Measurements from ENCODE around the gene ZNF837.

The ZNF837 gene

DNA sequence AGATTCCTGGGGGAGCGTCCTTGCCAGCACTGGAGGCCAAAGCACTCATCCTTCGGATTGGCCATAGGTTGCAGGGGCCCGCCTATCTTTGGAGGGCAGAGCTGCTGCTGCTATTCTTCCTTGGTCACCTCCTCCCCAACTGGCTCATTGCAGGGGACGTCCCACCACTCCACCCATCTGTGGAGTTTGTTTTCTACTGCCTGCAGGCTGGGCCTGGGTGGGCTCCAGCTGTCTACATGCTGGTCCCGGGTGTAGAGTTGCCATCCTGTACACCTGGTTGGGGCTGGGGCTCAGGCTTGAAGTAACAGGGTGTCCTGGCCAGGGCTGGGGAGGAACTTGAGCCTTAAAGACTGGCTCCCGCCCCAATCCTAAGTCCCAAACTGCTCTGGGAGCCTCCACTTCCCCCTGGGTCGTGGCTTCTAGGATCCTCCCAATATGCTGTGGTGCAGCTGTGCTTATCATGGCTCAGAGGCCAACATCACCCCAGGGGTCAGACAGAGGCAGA is 16.8 kb upstream of the ZNF837 start:
- Histone ChIP-seq H3K36me3 (replicated peaks; ENCODE audit: low read depth, low read length) (peaks cover 38% of the 10 kb centered on the region), H3K4me1 (ENCODE audit: low read length) (peaks cover 11% of the 10 kb centered on the region), H2AFZ (ENCODE audit: low read depth, low read length) (no peak overlapping the region), H3K27ac (ENCODE audit: low read length) (no peak overlapping the region), H3K79me2 (ENCODE audit: low read length) (peaks cover 12% of the 10 kb centered on the region), H3K9ac (ENCODE audit: low read length) (no peak overlapping the region), H4K20me1 (ENCODE audit: insufficient read depth, low read length) (peaks cover 30% of the 10 kb centered on the region), H3K9me3 (ENCODE audit: insufficient read depth, low read length) (no peaks in the 10 kb centered on the region), H3K4me3 (ENCODE audit: low read length) (no peak overlapping the region), H3K4me2 (ENCODE audit: low read length) (no peak overlapping the region), H3K27me3 (ENCODE audit: low read depth, low read length) (no peaks in the 10 kb centered on the region)
- no peak for TF ChIP-seq EZH2phosphoT487 (IDR thresholded peaks at IDR 0.05; ENCODE audit: low read depth)
- TF ChIP-seq, protein P1, sequence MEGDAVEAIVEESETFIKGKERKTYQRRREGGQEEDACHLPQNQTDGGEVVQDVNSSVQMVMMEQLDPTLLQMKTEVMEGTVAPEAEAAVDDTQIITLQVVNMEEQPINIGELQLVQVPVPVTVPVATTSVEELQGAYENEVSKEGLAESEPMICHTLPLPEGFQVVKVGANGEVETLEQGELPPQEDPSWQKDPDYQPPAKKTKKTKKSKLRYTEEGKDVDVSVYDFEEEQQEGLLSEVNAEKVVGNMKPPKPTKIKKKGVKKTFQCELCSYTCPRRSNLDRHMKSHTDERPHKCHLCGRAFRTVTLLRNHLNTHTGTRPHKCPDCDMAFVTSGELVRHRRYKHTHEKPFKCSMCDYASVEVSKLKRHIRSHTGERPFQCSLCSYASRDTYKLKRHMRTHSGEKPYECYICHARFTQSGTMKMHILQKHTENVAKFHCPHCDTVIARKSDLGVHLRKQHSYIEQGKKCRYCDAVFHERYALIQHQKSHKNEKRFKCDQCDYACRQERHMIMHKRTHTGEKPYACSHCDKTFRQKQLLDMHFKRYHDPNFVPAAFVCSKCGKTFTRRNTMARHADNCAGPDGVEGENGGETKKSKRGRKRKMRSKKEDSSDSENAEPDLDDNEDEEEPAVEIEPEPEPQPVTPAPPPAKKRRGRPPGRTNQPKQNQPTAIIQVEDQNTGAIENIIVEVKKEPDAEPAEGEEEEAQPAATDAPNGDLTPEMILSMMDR (IDR thresholded peaks at IDR 0.05; ENCODE audit: low read depth, low read length) = no peak

DNA sequence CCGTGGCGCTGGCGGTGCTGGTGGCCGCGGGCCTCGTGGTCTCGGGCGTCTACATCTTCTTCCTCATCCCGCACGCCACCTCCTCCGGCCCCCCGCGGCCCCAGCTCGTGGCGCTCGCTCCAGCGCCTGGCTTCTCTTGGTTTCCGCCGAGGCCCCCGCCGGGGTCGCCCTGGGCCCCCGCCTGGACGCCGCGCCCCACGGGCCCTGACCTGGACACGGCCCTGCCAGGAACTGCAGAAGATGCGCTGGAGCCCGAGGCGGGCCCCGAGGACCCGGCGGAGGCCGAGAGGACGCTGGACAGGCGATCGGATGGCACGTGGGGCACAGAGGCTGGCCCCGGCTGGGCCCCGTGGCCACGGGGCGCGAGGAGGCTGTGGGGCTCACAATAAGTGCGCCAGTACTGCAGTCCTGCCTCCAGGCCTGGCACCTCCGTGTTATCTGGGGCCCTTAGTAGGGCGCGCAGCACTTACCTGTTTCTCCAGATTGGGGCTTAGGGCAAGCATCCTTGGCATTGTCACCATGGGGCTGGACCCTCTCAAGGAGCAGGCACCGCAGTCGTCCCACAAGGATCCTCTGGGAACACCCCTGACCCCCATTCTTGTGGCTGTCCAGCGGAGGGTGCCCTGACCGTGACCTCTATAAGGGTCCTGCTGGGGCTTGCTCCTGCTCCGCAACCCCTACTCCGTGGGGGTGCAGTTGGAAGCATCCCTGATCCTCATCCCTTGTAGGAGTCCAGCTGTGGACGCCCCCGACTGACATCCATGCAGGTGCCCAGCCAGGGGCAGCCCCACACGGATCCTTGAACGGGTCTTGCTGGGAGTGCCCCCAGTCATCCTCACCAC is 16.1 kb upstream of the ZNF837 start:
- Histone ChIP-seq H3K4me3 (ENCODE audit: low read length) (no peak overlapping the region), H3K9ac (ENCODE audit: low read length) (no peak overlapping the region), H3K9me3 (ENCODE audit: insufficient read depth, low read length) (no peaks in the 10 kb centered on the region), H4K20me1 (ENCODE audit: insufficient read depth, low read length) (peaks cover 37% of the 10 kb centered on the region), H2AFZ (ENCODE audit: low read depth, low read length) (no peak overlapping the region), H3K27ac (ENCODE audit: low read length) (no peak overlapping the region), H3K27me3 (ENCODE audit: low read depth, low read length) (no peaks in the 10 kb centered on the region), H3K79me2 (ENCODE audit: low read length) (peaks cover 15% of the 10 kb centered on the region), H3K4me2 (ENCODE audit: low read length) (no peak overlapping the region), H3K36me3 (replicated peaks; ENCODE audit: low read depth, low read length) (peaks cover 42% of the 10 kb centered on the region), H3K4me1 (ENCODE audit: low read length) (peaks cover 7% of the 10 kb centered on the region)
- TF ChIP-seq EZH2phosphoT487 (IDR thresholded peaks at IDR 0.05; ENCODE audit: low read depth) = no peak
- TF ChIP-seq, protein P1 (IDR thresholded peaks at IDR 0.05; ENCODE audit: low read depth, low read length) = no peak

DNA sequence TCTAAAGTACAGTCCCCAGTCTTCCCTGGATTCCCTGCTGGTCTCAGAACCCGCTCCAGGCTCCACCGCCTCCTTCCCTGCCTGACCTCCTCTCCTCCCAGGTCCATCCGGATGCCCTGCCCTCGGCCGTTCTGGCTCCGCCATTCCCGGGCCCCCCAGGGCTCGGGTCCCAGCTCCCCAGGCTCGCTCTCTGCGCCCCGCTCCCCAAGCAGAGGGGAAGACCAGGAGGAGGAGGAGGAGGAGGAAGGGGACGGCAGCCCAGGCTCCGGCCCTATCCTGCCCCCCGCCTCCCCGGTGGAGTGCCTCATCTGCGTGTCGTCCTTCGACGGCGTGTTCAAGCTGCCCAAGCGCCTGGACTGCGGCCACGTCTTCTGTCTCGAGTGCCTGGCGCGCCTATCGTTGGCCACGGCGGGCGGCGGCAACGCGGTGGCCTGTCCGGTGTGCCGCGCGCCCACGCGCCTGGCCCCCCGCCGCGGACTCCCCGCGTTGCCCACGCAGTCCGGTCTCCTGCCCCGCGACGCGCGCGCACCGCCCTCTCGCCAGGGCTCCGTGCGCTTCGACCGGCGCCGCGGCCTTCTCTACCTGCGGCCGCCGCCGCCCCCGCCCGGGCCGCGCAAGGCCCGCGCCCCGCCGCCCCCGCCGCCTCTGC is 15.3 kb upstream of the ZNF837 start:
- H3K79me2 ChIP-seq (ENCODE audit: low read length) = peaks cover 22% of the 10 kb centered on the region
- H3K4me2 ChIP-seq (ENCODE audit: low read length) = no peak overlapping the region
- H3K27me3 ChIP-seq (ENCODE audit: low read depth, low read length) = no peaks in the 10 kb centered on the region
- H3K27ac ChIP-seq (ENCODE audit: low read length) = no peak overlapping the region
- peaks cover 45% of the 10 kb centered on the region for H3K36me3 ChIP-seq (replicated peaks; ENCODE audit: low read depth, low read length)
- no peak overlapping the region for H3K9ac ChIP-seq (ENCODE audit: low read length)
- TF ChIP-seq, protein P1 (IDR thresholded peaks at IDR 0.05; ENCODE audit: low read depth, low read length) = no peak
- no peak overlapping the region for H3K4me3 ChIP-seq (ENCODE audit: low read length)
- H3K4me1 ChIP-seq (ENCODE audit: low read length) = peaks cover 6% of the 10 kb centered on the region
- H2AFZ ChIP-seq (ENCODE audit: low read depth, low read length) = no peak overlapping the region
- H4K20me1 ChIP-seq (ENCODE audit: insufficient read depth, low read length) = peaks cover 39% of the 10 kb centered on the region
- H3K9me3 ChIP-seq (ENCODE audit: insufficient read depth, low read length) = no peaks in the 10 kb centered on the region
